GM10847 (cell line): ENCODE measurements around the gene ZBED4.

Experiments used
- POLR2A ChIP-seq: IDR thresholded peaks from 2 replicates; pipeline ENCODE4 v1.6.1; 2011; ENCODE audit not compliant: insufficient read length; ENCODE audit errors: extremely low read depth

The ZBED4 gene, protein sequence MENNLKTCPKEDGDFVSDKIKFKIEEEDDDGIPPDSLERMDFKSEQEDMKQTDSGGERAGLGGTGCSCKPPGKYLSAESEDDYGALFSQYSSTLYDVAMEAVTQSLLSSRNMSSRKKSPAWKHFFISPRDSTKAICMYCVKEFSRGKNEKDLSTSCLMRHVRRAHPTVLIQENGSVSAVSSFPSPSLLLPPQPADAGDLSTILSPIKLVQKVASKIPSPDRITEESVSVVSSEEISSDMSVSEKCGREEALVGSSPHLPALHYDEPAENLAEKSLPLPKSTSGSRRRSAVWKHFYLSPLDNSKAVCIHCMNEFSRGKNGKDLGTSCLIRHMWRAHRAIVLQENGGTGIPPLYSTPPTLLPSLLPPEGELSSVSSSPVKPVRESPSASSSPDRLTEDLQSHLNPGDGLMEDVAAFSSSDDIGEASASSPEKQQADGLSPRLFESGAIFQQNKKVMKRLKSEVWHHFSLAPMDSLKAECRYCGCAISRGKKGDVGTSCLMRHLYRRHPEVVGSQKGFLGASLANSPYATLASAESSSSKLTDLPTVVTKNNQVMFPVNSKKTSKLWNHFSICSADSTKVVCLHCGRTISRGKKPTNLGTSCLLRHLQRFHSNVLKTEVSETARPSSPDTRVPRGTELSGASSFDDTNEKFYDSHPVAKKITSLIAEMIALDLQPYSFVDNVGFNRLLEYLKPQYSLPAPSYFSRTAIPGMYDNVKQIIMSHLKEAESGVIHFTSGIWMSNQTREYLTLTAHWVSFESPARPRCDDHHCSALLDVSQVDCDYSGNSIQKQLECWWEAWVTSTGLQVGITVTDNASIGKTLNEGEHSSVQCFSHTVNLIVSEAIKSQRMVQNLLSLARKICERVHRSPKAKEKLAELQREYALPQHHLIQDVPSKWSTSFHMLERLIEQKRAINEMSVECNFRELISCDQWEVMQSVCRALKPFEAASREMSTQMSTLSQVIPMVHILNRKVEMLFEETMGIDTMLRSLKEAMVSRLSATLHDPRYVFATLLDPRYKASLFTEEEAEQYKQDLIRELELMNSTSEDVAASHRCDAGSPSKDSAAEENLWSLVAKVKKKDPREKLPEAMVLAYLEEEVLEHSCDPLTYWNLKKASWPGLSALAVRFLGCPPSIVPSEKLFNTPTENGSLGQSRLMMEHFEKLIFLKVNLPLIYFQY

DNA sequence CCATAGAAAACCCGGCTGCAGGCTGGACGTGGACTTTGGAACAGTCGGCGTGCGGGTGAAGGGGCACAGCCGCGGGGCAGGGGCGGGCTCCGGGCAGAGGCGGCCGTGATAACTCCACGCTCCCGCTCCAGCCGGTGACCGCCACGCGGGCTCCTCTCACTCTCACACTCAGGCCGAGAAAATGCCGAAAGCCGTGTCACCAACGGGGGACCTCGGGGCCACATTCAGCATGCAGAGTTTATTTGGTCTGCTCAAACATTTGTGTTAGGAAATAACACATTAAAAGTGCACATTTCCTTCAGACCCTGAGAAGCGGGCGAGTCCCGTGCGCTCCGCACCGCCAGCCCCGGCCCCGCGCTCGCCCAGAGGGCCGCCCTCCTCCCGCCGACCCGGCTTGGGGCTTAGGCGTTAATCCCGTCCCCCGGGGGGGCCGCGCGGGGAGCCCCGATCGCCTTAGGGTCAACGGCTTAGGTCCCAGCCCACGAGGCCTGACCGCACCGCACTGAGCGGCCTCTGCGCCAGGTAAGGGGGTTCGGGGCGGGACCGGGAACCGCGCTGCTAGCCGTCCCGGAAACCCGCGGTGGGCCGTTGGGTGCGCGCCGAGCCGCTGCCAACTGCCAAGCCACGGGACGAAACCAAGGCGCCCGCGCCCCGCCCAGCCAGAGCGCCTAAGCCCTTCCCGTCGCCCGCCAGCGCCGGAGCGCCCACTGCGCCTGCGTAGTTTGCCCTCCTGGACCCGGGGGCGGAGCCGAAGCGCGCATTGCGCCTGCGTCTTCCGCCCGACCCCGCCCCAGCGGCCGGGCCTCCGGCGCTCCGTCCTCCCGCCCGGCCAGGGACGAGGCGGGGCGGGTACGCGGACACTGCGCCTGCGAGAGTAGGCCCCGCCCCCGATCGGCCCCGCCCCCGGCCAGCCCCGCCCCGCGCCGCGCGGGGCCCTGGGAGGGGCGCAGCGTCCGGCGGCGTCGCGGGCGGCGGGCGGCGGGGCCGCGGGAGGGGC lies at the start of gene ZBED4:
Gene ZBED4 (plus strand): TSS at position 947 of the 997 bp plus-strand sequence. CDS start 29,819 bp downstream, outside the sequence.
- peak; percentile 77 for TF ChIP-seq POLR2A

DNA sequence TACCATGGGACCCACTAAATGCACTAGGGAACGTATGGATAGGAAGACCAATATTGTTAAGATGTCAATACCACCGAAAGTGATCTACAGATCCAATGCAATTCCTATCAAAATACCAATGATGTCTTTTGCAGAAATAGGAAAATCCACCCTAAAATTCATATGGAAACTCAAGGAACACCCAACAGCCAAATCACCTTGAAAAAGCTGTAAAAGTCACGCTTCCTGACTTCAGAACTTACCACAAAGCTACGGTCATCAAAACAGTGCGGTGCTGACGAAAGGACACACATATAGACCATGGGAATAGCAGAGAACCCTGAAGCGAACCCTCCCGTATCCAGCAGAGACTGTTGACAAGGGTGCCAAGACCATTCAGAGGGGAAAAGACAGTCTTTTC lies 46.5 kb upstream of the ZBED4 start:
- TF ChIP-seq POLR2A, result no peak

DNA sequence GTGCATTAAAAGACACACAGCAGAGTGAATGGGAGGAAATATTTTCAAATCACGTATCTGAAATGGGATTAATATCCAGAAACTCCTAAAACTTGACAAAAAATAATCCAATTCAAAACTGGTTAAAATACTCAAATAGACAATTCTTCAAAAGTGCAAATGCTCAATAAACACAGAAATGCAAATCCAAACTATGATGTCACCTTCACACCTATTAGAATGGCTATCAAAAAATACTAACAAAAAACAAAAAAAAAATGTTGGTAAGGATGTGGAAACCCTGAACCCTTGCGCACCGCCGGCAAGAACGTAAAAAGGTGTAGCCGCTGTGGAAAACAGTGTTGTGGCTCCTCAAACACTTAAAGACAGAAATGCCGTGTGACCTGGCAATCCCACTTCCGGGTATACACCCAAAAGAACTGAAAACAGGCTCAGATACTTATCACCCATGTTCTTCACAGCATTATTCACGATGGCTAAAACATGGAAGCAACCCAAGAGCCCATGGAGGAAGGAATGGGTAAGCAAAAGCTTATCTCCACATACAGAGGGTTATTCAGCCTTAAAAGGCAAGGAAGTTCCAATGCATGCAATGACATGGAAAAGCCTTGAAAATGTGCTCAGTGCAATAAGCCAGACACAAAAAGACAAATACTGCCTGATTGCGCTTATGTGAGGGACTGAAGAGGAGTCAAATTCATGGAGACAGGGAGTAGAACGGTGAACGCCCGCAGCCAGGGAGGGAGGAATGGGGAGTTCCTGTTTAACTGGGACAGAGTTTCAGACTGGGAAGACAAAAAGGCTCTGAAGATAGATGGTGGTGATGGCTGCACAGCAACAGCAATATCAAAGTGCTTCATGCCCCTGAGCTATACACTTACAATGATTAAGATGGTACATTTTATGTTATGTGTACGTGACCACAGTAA lies 45.6 kb upstream of the ZBED4 start:
- TF ChIP-seq POLR2A, result no peak

DNA sequence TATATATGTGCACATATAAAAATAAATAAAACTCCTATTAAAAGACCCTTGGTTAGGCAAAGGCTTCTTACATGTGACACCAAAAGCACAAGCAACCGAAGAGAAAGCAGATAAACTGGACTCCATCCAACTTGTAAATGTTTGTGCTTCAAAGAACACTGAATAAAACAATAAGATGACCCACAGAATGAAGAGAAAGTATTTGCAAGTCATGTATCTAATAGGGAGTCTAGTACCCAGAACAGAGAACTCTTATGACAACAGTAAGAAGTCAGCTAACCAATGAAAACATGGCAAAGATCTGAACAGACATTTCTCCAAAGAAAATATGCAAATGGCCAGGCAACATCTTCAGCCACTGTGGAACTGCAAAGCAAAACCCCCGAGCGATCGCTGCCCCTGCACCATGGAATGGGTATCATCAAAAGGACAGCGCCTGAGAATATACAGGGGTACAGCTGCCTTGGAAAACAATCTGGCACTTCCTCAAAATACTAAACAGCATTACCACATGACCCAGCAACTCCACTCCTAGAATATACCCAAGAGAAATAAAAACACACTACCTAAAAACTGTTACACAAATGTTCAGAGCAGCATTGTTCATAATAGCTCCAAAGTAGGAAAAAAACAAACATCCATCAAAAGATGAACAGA lies 43.2 kb upstream of the ZBED4 start:
- no peak for TF ChIP-seq POLR2A

DNA sequence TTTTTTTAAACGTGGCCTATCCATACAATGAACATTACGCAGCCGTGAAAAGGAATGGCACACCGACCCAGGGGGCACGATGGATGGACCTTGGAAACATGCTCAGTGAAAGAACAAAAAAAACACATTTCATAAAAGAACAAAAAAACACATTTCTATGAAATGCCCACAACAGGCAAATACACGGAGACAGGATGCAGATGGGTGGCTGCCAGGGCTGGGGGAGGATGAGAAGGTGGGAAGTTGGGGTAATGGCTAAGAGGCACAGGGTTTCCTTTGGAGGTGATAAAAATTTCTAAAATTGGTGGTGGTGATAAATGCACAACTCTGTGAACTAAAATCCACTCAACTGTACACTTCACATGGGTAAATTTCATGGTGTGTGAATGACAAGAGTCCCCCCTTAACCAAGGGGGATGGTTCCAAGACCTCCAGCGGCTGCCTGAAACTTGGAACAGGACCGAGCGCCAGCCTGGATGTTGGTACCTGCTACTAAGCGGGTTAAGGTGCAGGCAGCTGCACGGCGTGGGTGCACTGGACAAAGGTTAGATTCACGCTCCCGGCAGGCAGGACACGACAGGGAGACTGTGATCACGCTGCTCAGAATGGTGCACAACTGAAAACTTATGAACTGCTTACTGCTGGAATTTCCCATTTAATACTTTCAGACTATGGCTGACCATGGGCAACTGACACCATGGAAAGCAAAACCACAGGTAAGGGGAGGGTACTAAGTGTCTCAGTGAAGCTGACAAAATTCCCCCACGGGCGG lies 42.4 kb upstream of the ZBED4 start:
- no peak for TF ChIP-seq POLR2A

DNA sequence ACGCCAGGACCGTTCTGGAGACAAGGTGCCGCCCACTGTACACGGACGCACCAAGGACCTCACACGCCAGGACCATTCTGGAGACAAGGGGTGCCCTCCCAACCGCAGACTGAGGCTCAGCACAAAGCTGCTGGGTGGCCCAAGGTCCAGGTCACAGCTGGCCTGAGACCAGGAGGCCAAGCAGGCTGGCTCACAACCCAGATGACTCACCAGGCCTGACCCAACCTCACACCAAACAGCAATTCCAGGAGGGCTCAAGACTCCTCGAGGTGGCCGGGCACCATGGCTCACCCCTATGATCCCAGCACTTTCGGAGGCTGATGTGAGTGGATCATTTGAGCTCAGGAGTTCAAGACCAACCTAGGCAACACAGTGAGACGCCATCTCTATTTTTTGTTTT lies 40.8 kb upstream of the ZBED4 start:
- no peak for TF ChIP-seq POLR2A

DNA sequence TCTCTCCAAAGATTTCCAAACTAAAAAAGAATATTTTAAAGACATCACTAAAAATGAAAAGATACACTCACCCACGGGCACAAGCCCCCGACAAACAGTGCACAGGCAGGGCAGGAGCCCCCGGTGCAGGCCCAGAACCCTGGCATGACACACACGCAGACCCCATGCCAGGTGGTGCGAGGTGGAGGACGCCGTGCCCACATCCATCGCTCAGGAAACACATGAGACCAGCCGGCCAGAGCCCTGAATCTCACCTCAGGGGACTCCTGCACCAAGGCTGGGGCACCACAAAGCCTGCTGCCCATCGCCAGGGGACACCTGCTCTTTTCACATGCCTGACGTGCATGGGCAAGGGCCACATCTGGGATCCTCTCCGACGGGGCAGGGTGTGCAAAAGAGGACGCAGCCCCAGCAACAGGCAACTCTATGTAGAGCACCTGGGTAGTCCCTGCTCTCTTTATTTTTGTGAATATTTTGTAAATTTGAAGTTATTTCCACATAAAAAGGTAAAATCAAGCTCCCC lies 39.4 kb upstream of the ZBED4 start:
- no peak for TF ChIP-seq POLR2A

DNA sequence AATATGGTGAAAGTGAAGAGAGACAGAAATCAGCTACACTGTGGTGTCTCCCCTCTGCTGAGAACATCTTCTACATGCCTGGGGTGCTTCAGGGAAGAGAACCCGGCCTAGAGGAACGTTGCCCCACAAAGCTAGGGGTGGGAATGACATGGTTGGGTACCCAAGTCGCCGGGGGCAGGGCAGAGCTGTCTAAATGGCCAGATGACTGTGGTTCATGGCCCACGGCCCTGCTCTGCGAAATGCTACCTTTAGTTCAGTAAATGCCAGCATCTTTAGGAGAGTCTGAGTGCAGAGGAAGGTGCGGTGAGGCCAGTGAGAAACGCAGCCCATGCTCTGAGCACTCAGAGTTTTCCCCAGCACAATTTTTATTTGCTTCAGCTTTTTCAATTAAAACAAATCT lies 38.8 kb upstream of the ZBED4 start:
- TF ChIP-seq POLR2A, result no peak

DNA sequence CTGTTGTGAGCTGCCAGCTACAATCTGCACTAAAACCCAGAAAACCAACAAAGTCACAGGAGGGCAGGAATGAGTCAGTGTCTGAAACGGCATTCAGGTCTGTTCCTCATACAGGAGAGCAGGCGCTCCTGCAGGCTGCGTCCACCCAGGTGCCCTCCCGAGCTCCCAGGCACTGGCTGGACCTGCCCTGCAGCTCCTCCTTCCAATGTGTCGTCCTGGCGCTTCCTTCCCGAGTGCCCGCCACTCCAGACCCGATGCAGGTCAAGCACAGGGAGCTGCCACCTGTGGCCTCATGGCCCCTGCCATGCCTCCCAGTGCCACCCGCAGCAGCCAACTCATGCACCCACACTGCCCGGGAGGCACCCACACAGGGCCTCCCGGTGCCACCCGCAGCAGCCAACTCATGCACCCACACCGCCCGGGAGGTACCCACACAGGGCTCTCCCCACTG lies 38.0 kb upstream of the ZBED4 start:
- TF ChIP-seq POLR2A, result no peak

DNA sequence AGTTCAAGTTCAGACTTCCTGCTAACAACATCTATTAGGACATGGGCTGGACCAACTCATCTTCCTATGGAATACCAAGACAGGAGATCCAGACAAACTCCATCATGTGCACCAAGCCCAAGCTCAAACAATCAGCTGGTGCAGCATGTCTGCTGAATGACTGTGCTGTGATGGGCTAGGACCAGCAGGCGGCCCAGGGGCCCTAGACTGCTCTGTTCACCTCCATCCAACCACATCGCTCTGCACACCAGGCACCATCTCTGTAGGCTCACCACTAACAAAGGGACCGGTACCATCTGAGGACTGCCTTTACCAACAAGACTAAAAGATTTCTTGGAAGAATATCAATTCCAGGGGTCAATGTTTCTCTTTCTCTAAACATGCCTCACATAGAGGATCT lies 36.3 kb upstream of the ZBED4 start:
- no peak for TF ChIP-seq POLR2A

DNA sequence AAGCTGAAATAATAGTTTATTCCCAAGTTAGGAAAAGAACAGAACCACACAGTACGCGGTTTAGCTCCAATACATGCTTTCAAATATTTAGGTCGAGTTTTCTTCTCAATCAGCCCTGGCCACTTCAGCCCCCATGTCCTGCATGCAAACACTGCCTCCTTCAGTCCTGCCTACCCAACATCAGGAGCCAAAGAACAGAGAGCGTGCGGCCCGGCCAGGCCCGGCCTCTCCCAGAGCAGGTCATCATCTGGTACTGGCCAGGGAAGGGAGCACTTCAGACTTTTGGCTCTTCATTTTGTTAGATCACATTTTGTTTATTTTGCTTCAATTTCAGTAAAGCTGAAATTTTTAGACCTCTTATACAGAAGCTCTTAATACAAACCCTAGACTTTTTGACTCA lies 32.7 kb upstream of the ZBED4 start:
- no peak for TF ChIP-seq POLR2A
